ENCODE measurements around the gene MX1. TPM values are rescaled to one million over a fixed set of nuclear protein-coding genes. Genes with fewer than 3 reads are reported as not detected.

MX1 gene
- total and polyA plus RNA-seq, 2 of the 13 experiments (the other 11 are each of a cell fraction or from before 2014, with no cell fraction given), result 2.6 to 5.8 TPM

DNA sequence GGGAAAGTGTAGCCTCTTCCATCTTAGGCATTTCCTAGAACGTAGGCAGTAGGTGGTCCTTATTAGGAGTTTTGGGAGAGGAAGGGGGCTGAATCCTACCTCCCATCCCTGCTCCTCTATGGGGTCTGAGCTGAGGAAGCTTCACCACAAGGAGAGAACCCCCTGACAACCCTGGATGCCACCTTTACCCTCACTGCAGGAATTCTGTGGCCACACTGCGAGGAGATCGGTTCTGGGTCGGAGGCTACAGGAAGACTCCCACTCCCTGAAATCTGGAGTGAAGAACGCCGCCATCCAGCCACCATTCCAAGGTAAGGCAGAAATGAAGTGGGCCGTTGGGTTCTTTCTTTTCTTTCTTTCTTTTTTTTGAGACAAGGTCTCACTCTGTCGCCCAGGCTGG is 1.5 kb downstream of the MX1 start:
- ATAC-seq (no peak), DNase-seq (ENCODE audit: low spot score) (no peak), FAIRE-seq (no peak)
- no peak overlapping the region for H3K9ac ChIP-seq (ENCODE audit: insufficient read depth, low read depth, low read length)
- CTCF ChIA-PET (ENCODE audit: low intra/inter-chr PET ratio, low total read pairs), result no interaction called here
- 89% methylated on average over 8 of the region's 8 CpGs for WGBS (ENCODE audit: low lambda C conversion rate)
- POLR2A ChIA-PET, result no interaction called here
- no TSS peak for BruUV-seq (replicated peaks)
- H3K4me1 ChIP-seq (ENCODE audit: insufficient read depth, low read length), result no peaks in the 10 kb centered on the region; the same call in 1 of the 2 replicates
- H3K36me3 ChIP-seq (replicated peaks in 1 of 2; ENCODE audit: control insufficient read depth in 1 of 2, insufficient read depth in 2 of 2, low read length in 2 of 2), result no peaks in the 10 kb centered on the region
- no peaks in the 10 kb centered on the region for H3K27me3 ChIP-seq (ENCODE audit: control insufficient read depth in 1 of 2, insufficient read depth in 2 of 2, low read length in 2 of 2)
- TF ChIP-seq, protein P1, sequence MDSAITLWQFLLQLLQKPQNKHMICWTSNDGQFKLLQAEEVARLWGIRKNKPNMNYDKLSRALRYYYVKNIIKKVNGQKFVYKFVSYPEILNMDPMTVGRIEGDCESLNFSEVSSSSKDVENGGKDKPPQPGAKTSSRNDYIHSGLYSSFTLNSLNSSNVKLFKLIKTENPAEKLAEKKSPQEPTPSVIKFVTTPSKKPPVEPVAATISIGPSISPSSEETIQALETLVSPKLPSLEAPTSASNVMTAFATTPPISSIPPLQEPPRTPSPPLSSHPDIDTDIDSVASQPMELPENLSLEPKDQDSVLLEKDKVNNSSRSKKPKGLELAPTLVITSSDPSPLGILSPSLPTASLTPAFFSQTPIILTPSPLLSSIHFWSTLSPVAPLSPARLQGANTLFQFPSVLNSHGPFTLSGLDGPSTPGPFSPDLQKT (CRISPR knock-in tag; IDR thresholded peaks at IDR 0.05; ENCODE audit: borderline replicate concordance), result no peak
- TF ChIP-seq ZMYM3 (CRISPR knock-in tag; IDR thresholded peaks at IDR 0.05) (no peak), FOXK2 (IDR thresholded peaks at IDR 0.05) (no peak), ZBTB3 (CRISPR knock-in tag; IDR thresholded peaks at IDR 0.05; ENCODE audit: borderline replicate concordance, low read depth) (no peak), KLF12 (CRISPR knock-in tag; IDR thresholded peaks at IDR 0.05; ENCODE audit: borderline replicate concordance) (no peak)
- no peaks in the 10 kb centered on the region for H4K20me1 ChIP-seq (ENCODE audit: insufficient read depth, low read length)
- no peaks in the 10 kb centered on the region for H3K9me3 ChIP-seq (ENCODE audit: low read length)
- H3K4me3 ChIP-seq (replicated peaks in 1 of 3; ENCODE audit: insufficient read depth in 1 of 3, low read depth in 2 of 3, low read length in 3 of 3), result no peak overlapping the region
- no peaks in the 10 kb centered on the region for H3K79me2 ChIP-seq (ENCODE audit: insufficient read depth, low read length)
- in situ Hi-C loops (cut with HindIII; ENCODE audit: extremely low pct_ligation_motif_present, low pct_unique_long_range_greater_than_20kb) (no loop called here), intact Hi-C loops (cut with micrococcal nuclease; ENCODE audit: unreplicated experiment) (no loop called here)
- no peak overlapping the region for H3K27ac ChIP-seq (ENCODE audit: extremely low read length, insufficient read depth, low read length)
- H2AFZ ChIP-seq (ENCODE audit: low read length), result no peak overlapping the region
- no peak overlapping the region for H3K4me2 ChIP-seq (ENCODE audit: low read depth, low read length)

GRCh38 chr21:41428311-41428710 is 2.3 kb downstream of the MX1 start:
- BruUV-seq (replicated peaks), result no TSS peak
- ChIA-PET POLR2A (no interaction called here), CTCF (ENCODE audit: low intra/inter-chr PET ratio, low total read pairs) (no interaction called here)
- ATAC-seq (no peak), DNase-seq (ENCODE audit: low spot score) (no peak), FAIRE-seq (no peak)
- H3K9me3 ChIP-seq (ENCODE audit: low read length), result no peaks in the 10 kb centered on the region
- H3K9ac ChIP-seq (ENCODE audit: insufficient read depth, low read depth, low read length), result no peak overlapping the region
- no peak overlapping the region for H2AFZ ChIP-seq (ENCODE audit: low read length)
- WGBS (ENCODE audit: low lambda C conversion rate), result 90% methylated on average over 6 of the region's 8 CpGs
- H3K27ac ChIP-seq (ENCODE audit: extremely low read length, insufficient read depth, low read length), result no peak overlapping the region
- H3K27me3 ChIP-seq (ENCODE audit: control insufficient read depth in 1 of 2, insufficient read depth in 2 of 2, low read length in 2 of 2), result no peaks in the 10 kb centered on the region
- H3K4me3 ChIP-seq (replicated peaks in 1 of 3; ENCODE audit: insufficient read depth in 1 of 3, low read depth in 2 of 3, low read length in 3 of 3), result no peak overlapping the region
- H3K4me1 ChIP-seq (ENCODE audit: insufficient read depth, low read length), result no peaks in the 10 kb centered on the region
- H3K4me2 ChIP-seq (ENCODE audit: low read depth, low read length), result no peak overlapping the region
- no peaks in the 10 kb centered on the region for H4K20me1 ChIP-seq (ENCODE audit: insufficient read depth, low read length)
- TF ChIP-seq ZNF562 (CRISPR knock-in tag; IDR thresholded peaks at IDR 0.05; ENCODE audit: borderline replicate concordance) (no peak), SAP130 (CRISPR knock-in tag; IDR thresholded peaks at IDR 0.05; ENCODE audit: low read depth) (no peak), ZNF20 (CRISPR knock-in tag; IDR thresholded peaks at IDR 0.05) (no peak), HMGA1 (CRISPR knock-in tag; conservative IDR thresholded peaks at IDR 0.05) (no peak), ZNF674 (CRISPR knock-in tag; IDR thresholded peaks at IDR 0.05; ENCODE audit: low read depth) (no peak), ZFX (CRISPR knock-in tag; IDR thresholded peaks at IDR 0.05; ENCODE audit: low read depth) (no peak), ZNF720 (CRISPR knock-in tag; IDR thresholded peaks at IDR 0.05) (no peak), ZNF891 (CRISPR knock-in tag; IDR thresholded peaks at IDR 0.05) (no peak), ZNF354B (CRISPR knock-in tag; IDR thresholded peaks at IDR 0.05) (no peak)
- intact Hi-C loops (cut with micrococcal nuclease; ENCODE audit: unreplicated experiment) (no loop called here), in situ Hi-C loops (cut with HindIII; ENCODE audit: extremely low pct_ligation_motif_present, low pct_unique_long_range_greater_than_20kb) (no loop called here)
- H3K79me2 ChIP-seq (ENCODE audit: insufficient read depth, low read length), result no peaks in the 10 kb centered on the region
- H3K36me3 ChIP-seq (replicated peaks in 1 of 2; ENCODE audit: control insufficient read depth in 1 of 2, insufficient read depth in 2 of 2, low read length in 2 of 2), result no peaks in the 10 kb centered on the region

All from HepG2 (cell line).